NCI-H187 (cell line): ENCODE data around the gene CNTN1.
"Not testable (repeated sequence)": the region's sequence is repeated elsewhere in the genome, so short reads cannot be mapped to it uniquely, and the experiment has no call there.

Experiments
- DNase-seq, 2 experiments: peaks; one replicate each; lab custom pipeline; 2025; lab: John Stamatoyannopoulos, UW

CNTN1 gene

GRCh38 chr12:40701756-40702155, 9.5 kb downstream of the CNTN1 start:
- no peak for DNase-seq

GRCh38 chr12:40711121-40711520, 18.9 kb downstream of the CNTN1 start:
- no peak for DNase-seq

- DNase-seq, result no peak
Observed at GRCh38 chr12:40714636-40715035, 22.4 kb downstream of the CNTN1 start.

- no peak for DNase-seq
Observed at GRCh38 chr12:40716037-40716436, 23.8 kb downstream of the CNTN1 start.

GRCh38 chr12:40717576-40717975, 25.3 kb downstream of the CNTN1 start:
- DNase-seq, result no peak

GRCh38 chr12:40718878-40719372, 26.7 kb downstream of the CNTN1 start:
- no peak for DNase-seq

- no peak for DNase-seq
Observed at GRCh38 chr12:40723001-40723400, 30.8 kb downstream of the CNTN1 start.

- no peak for DNase-seq
Observed at GRCh38 chr12:40726366-40726765, 34.1 kb downstream of the CNTN1 start.

- no peak for DNase-seq
Observed at GRCh38 chr12:40727774-40728483, 35.7 kb downstream of the CNTN1 start.

GRCh38 chr12:40730281-40730680, 38.0 kb downstream of the CNTN1 start:
- DNase-seq, result no peak

GRCh38 chr12:40733871-40734270, 41.6 kb downstream of the CNTN1 start:
- DNase-seq, result no peak

GRCh38 chr12:40734276-40734675, 42.0 kb downstream of the CNTN1 start:
- no peak for DNase-seq

- no peak for DNase-seq
Observed at GRCh38 chr12:40735551-40736230, 43.5 kb downstream of the CNTN1 start.

GRCh38 chr12:40737416-40737815, 45.2 kb downstream of the CNTN1 start:
- not testable (repeated sequence) for DNase-seq

GRCh38 chr12:40738856-40739255, 46.6 kb downstream of the CNTN1 start:
- no peak for DNase-seq

GRCh38 chr12:40742041-40742440, 49.8 kb downstream of the CNTN1 start:
- DNase-seq, result no peak

GRCh38 chr12:40745386-40745785, 53.1 kb downstream of the CNTN1 start:
- DNase-seq, result no peak

- DNase-seq, result no peak
Observed at GRCh38 chr12:40749863-40750262, 57.6 kb downstream of the CNTN1 start.

- DNase-seq, result no peak
Observed at GRCh38 chr12:40752011-40752410, 59.8 kb downstream of the CNTN1 start.

- no peak for DNase-seq
Observed at GRCh38 chr12:40760821-40761220, 68.6 kb downstream of the CNTN1 start.

GRCh38 chr12:40762072-40762471, 69.8 kb downstream of the CNTN1 start:
- no peak for DNase-seq

GRCh38 chr12:40768125-40768864, 76.1 kb downstream of the CNTN1 start:
- DNase-seq, result no peak

- DNase-seq, result no peak
Observed at GRCh38 chr12:40769846-40770245, 77.6 kb downstream of the CNTN1 start.
